Measurements from ENCODE around the gene TMCC1. TPM values are rescaled to one million over a fixed set of nuclear protein-coding genes. Genes with fewer than 3 reads are reported as not detected.
"Not testable (repeated sequence)": the region's sequence is repeated elsewhere in the genome, so short reads cannot be mapped to it uniquely, and the experiment has no call there.

TMCC1 gene
- total RNA-seq, 2 donors from 2014 or later: 27.1 to 29.3 TPM

DNA sequence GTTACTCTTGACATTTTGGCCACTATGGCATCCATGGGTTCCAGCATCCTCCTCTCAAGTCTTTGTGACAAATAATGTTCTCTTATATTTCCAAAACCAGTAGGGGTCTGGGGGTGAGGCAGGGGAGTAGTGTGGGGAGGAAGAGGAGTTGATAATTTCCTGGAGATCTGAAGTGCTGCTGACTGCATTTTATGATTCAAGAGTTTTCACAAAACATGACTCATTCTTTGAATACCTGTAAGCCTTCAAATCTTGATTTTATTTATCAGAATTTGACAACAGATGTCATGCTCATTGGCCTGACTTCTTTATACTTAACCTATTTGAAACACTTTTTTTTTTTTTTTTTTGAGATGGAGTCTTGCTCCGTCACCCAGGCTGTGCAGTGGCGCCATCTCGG lies 188.2 kb downstream of the TMCC1 start:
- H3K4me1 Mint-ChIP-seq: peaks cover 8% of the 10 kb centered on the region
- H3K36me3 Mint-ChIP-seq (ENCODE audit: low read depth): peaks cover 2% of the 10 kb centered on the region
- no peak overlapping the region for H3K27ac Mint-ChIP-seq
- no peaks in the 10 kb centered on the region for H3K27me3 Mint-ChIP-seq
- DNase-seq: no peak
- no peak overlapping the region for H3K4me3 Mint-ChIP-seq
- no peak for ATAC-seq
- H3K9me3 ChIP-seq (ENCODE audit: control insufficient read depth, low read length, poor library complexity, severe bottlenecking): no peaks in the 10 kb centered on the region

DNA sequence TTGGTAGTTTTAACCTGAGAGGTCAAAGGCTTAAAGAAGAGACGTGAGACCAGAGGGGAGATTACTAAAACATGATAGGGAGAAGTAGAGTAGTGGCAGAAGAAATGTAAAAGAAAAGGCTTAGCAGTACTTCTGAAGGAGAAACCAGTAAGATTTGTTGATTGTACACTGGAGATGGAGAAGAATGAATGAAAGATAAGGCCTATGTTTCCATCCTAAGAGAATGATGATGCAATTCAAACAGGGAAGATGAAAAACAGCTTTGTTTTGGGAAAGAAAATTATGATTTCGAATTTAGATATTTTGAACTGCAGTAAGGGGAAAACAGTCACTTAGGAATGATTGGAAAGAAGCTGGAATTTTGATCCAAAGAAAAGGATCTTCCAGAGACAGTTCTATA lies 189.6 kb downstream of the TMCC1 start:
- DNase-seq: no peak
- Mint-ChIP-seq H3K36me3 (ENCODE audit: low read depth) (peaks cover 2% of the 10 kb centered on the region), H3K27me3 (no peaks in the 10 kb centered on the region), H3K4me1 (peaks cover 11% of the 10 kb centered on the region), H3K27ac (peak overlapping the region; percentile 5), H3K4me3 (no peak overlapping the region)
- ATAC-seq: no peak
- H3K9me3 ChIP-seq (ENCODE audit: control insufficient read depth, low read length, poor library complexity, severe bottlenecking): no peaks in the 10 kb centered on the region

DNA sequence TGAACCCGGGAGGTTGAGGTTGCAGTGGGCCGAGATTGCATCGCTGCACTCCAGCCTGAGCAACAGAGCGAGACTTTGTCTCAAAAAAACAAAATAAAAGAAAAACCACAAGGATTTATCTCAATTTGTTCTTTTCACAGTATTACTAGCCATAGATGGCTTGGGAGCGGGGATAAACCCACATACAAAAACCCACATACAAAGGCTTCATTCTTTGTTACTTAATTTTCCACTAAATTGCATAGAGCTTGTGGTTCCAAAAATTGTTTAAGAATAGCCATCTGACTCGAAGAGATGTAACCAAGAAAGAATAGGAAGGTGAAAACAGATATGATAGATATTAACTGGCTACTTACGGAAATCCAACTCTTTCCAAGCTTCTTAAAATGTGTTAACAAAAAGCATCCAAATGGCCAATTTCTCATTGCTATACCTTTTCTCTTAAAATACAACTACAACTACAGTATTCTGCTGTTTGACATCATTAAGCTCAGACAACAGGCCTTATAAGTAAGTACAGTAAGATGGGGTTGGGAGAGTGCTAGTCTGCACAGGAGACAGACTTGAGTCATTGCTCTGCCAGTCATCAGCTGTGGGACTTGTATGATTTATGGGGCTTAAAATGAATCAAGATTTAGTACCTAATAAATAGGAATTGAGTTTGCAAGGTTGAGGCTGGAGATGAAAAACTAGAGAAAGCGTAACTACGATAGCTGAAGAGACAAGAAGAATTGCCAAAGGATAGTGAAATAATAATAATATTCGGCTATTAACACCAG lies 190.4 kb downstream of the TMCC1 start:
- H3K27me3 Mint-ChIP-seq: no peaks in the 10 kb centered on the region
- DNase-seq: no peak
- peaks cover 2% of the 10 kb centered on the region for H3K36me3 Mint-ChIP-seq (ENCODE audit: low read depth)
- peak overlapping the region; percentile 5 for H3K27ac Mint-ChIP-seq
- peaks cover 11% of the 10 kb centered on the region for H3K4me1 Mint-ChIP-seq
- H3K4me3 Mint-ChIP-seq: no peak overlapping the region
- no peaks in the 10 kb centered on the region for H3K9me3 ChIP-seq (ENCODE audit: control insufficient read depth, low read length, poor library complexity, severe bottlenecking)
- ATAC-seq: no peak

DNA sequence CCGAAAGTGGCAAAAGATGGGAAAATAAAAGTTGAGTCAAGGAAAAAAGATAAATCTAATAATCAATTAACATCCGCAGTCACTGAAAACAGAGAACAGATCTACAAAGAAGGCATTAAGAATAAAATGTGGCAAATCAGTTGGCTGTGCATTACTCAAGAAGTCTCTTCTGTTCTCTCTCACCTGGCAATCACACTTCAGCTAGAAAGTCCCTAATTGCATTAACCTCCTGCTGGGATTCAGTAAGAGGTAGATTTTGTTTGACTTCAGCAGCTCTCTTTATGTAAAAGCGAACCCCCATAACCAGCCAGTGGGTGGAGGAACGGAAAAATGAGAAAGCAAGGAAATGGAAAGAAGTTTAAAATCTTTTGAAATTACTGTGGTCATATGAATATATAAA lies 192.3 kb downstream of the TMCC1 start:
- H3K4me1 Mint-ChIP-seq: peaks cover 11% of the 10 kb centered on the region
- H3K9me3 ChIP-seq (ENCODE audit: control insufficient read depth, low read length, poor library complexity, severe bottlenecking): no peaks in the 10 kb centered on the region
- DNase-seq (no peak), ATAC-seq (no peak)
- H3K36me3 Mint-ChIP-seq (ENCODE audit: low read depth): peaks cover 3% of the 10 kb centered on the region
- no peak overlapping the region for H3K4me3 Mint-ChIP-seq
- no peak overlapping the region for H3K27ac Mint-ChIP-seq
- no peaks in the 10 kb centered on the region for H3K27me3 Mint-ChIP-seq

DNA sequence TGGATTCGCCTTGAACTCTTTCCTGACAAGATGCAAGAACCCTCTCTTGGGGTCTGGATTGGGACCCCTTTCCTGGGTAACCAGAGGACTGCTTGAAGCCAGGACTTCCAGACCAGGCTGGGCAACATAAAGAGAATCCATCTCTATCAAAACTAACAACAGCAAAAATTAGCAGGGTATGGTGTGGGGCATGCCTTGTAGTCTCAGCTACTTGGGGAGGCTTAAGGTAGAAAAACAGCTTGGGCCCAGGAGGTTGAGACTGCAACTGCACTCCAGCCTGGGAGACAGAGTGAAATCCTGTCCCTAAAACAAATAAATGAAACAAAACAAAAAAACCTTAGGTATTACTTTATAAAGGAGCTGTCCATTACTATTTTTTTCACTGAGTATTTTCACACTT lies 193.9 kb downstream of the TMCC1 start:
- no peak for DNase-seq
- ATAC-seq: no peak
- Mint-ChIP-seq H3K4me1 (peaks cover 13% of the 10 kb centered on the region), H3K4me3 (no peak overlapping the region), H3K27me3 (no peaks in the 10 kb centered on the region), H3K27ac (no peak overlapping the region), H3K36me3 (ENCODE audit: low read depth) (peaks cover 5% of the 10 kb centered on the region)
- H3K9me3 ChIP-seq (ENCODE audit: control insufficient read depth, low read length, poor library complexity, severe bottlenecking): no peaks in the 10 kb centered on the region

DNA sequence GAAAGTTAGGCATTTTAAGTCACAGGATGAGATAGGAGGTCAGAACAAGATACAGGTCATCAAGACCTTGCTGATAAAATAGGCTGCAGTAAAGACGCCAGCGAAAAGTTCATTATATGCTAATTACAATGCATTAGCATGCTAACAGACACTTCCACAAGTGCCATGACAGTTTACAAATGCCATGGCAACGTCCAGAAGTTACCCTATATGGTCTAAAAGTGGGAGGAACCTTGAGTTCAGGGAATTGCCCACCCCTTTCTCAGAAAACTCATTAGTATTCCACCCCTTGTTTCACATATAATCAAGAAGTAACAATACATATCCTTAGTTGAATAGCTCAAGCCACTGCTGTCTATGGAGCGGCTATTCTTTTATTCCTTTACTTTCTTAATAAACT lies 194.3 kb downstream of the TMCC1 start:
- Mint-ChIP-seq H3K4me3 (no peak overlapping the region), H3K27me3 (no peaks in the 10 kb centered on the region), H3K4me1 (peaks cover 13% of the 10 kb centered on the region), H3K36me3 (ENCODE audit: low read depth) (peaks cover 5% of the 10 kb centered on the region), H3K27ac (no peak overlapping the region)
- ATAC-seq (no peak), DNase-seq (no peak)
- no peaks in the 10 kb centered on the region for H3K9me3 ChIP-seq (ENCODE audit: control insufficient read depth, low read length, poor library complexity, severe bottlenecking)

DNA sequence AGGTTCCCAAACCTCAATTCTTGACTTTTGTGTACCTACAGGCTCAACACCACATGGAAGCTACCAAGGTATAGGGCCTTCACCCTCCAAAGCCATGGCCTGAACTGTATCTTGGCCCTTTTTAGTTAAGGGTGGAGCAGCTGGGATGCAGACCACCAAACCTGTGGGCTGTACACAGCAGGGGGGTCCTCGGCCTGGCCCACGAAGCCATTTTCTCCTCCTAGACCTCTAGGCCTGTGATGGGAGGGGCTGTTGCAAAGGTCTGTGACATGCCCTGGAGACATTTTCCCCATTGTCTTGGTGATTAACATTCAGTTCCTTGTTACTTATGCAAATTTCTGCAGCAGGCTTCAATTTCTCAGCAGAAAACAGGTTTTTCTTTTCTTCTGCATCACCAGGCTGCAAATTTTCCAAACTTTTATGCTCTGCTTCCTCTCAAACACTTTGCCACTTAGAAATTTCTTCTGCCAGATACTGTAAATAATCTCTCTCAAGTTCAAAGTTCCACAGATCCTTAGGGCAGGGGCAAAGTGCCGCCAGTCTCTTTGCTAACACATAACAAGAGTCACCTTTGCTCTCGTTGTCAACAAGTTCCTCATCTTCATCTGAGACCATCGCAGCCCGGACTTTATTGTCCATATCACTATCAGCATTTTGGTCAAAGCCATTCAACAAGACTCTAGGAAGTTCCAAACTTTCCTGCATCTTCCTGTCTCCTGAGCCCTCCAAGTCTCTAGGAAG lies 196.1 kb downstream of the TMCC1 start:
- H3K27me3 Mint-ChIP-seq: no peaks in the 10 kb centered on the region
- peaks cover 7% of the 10 kb centered on the region for H3K4me1 Mint-ChIP-seq

DNA sequence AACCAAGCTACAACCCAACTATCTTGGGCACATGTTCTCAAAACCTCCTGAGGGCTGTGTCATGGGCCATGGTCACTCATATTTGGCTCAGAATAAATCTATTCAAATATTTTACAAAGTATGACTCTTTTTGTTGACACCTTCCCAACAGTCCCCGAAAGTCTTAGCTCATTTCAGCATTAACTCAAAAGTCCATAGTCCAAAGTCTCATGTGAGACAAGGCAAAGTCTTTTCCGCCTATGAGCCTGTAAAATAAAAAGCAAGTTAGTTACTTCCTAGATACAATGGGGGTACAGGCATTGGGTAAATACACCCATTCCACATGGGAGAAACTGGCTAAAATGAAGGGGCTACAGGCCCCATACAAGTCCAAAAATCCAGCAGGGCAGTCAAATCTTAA lies 197.1 kb downstream of the TMCC1 start:
- not testable (repeated sequence) for ATAC-seq; H3K27ac Mint-ChIP-seq; DNase-seq; H3K36me3 Mint-ChIP-seq (ENCODE audit: low read depth); H3K4me3 Mint-ChIP-seq; H3K27me3 Mint-ChIP-seq; H3K9me3 ChIP-seq (ENCODE audit: control insufficient read depth, low read length, poor library complexity, severe bottlenecking); H3K4me1 Mint-ChIP-seq

More for the DNA sequence above, 196.1 kb downstream of the TMCC1 start:
- no peaks in the 10 kb centered on the region for H3K9me3 ChIP-seq (ENCODE audit: control insufficient read depth, low read length, poor library complexity, severe bottlenecking)
- Mint-ChIP-seq H3K27ac (no peak overlapping the region), H3K4me3 (no peak overlapping the region), H3K36me3 (ENCODE audit: low read depth) (peaks cover 2% of the 10 kb centered on the region)
- ATAC-seq: no peak
- no peak for DNase-seq

DNA sequence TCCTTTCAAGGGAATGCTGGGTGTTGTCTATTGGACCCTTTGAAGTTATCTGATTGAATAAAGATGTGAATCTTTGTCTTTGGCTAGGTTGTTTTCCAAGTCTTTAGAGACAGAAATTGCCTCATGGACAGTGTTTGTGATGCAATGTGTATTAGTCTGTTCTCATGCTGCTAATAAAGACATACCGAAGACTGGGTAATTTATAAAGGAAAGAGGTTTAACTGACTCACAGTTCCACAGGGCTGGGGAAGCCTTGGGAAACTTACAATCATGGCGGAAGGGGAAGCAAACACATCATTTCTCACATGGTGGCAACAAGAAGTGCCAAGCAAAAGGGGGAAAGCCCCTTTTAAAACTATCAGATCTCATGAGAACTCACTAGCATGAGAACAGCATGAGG lies 198.3 kb downstream of the TMCC1 start:
- peaks cover 14% of the 10 kb centered on the region for H3K4me1 Mint-ChIP-seq
- H3K9me3 ChIP-seq (ENCODE audit: control insufficient read depth, low read length, poor library complexity, severe bottlenecking): no peaks in the 10 kb centered on the region
- no peaks in the 10 kb centered on the region for H3K27me3 Mint-ChIP-seq
- H3K36me3 Mint-ChIP-seq (ENCODE audit: low read depth): peaks cover 2% of the 10 kb centered on the region
- DNase-seq: no peak
- no peak overlapping the region for H3K4me3 Mint-ChIP-seq
- H3K27ac Mint-ChIP-seq: no peak overlapping the region
- no peak for ATAC-seq

DNA sequence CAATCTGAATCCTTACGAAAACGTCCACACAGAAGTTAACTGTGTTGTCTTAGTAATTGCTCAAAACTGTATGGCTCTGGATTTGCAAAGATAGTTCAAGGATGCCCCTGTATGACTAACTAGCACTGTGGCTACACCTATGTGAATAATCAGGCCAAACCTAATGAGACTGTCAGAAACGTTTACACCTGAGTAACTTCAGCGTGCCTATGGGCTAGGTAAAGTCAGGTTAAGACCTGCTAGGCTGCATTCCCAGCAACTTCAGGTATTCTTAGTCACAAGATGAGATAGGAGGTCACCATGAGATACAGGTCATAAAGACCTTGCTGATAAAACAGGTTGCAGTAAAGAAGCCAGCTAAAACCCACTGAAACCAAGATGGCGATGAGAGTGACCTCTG lies 199.3 kb downstream of the TMCC1 start:
- DNase-seq (no peak), ATAC-seq (no peak)
- H3K4me1 Mint-ChIP-seq: peaks cover 10% of the 10 kb centered on the region
- no peaks in the 10 kb centered on the region for H3K27me3 Mint-ChIP-seq
- H3K4me3 Mint-ChIP-seq: no peak overlapping the region
- H3K27ac Mint-ChIP-seq: no peak overlapping the region
- no peaks in the 10 kb centered on the region for H3K9me3 ChIP-seq (ENCODE audit: control insufficient read depth, low read length, poor library complexity, severe bottlenecking)
- H3K36me3 Mint-ChIP-seq (ENCODE audit: low read depth): peaks cover 2% of the 10 kb centered on the region

DNA sequence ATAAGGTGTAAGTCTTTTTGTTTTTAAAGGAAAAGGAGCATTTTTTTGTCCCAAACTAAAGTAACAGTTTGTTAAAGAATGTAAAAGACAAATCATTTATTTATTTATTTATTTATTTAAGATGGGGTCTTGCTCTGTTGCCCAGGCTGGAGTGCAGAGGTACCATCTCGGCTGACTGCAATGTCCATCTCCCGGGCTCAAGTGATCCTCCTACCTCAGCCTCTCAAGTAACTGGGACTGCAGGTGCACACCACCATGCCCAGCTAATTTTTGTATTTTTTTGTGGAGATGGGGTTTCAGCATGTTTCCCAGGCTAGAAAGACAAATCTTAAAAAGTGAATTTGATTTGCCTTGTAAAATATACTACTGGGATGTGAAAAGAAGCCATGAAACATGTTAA lies 200.8 kb downstream of the TMCC1 start:
- Mint-ChIP-seq H3K4me1 (peaks cover 10% of the 10 kb centered on the region), H3K4me3 (no peak overlapping the region), H3K36me3 (ENCODE audit: low read depth) (peaks cover 2% of the 10 kb centered on the region), H3K27ac (no peak overlapping the region), H3K27me3 (no peaks in the 10 kb centered on the region)
- H3K9me3 ChIP-seq (ENCODE audit: control insufficient read depth, low read length, poor library complexity, severe bottlenecking): no peaks in the 10 kb centered on the region
- DNase-seq: no peak
- ATAC-seq: no peak

DNA sequence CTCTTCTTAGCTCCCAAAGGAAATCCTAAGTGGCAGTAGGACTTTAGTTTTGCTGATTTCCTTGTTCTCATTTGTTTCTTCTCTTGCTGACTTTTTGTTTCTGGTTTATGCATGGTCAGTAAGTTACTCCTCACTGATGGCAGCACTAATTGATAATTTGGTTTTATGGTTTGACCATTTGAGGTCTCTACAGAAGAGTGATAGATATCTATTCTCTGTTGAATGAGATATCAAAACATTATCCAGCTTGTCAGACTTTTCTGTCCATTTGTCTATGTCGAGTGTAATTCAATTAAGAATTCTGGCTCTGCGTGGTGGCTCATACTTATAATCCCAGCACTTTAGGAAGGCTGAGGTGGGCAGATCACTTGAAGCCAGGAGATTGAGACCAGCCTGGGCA lies 202.5 kb downstream of the TMCC1 start:
- ATAC-seq (no peak), DNase-seq (no peak)
- Mint-ChIP-seq H3K27me3 (no peaks in the 10 kb centered on the region), H3K27ac (no peak overlapping the region), H3K36me3 (ENCODE audit: low read depth) (no peaks in the 10 kb centered on the region), H3K4me3 (no peak overlapping the region), H3K4me1 (peaks cover 11% of the 10 kb centered on the region)
- no peaks in the 10 kb centered on the region for H3K9me3 ChIP-seq (ENCODE audit: control insufficient read depth, low read length, poor library complexity, severe bottlenecking)

DNA sequence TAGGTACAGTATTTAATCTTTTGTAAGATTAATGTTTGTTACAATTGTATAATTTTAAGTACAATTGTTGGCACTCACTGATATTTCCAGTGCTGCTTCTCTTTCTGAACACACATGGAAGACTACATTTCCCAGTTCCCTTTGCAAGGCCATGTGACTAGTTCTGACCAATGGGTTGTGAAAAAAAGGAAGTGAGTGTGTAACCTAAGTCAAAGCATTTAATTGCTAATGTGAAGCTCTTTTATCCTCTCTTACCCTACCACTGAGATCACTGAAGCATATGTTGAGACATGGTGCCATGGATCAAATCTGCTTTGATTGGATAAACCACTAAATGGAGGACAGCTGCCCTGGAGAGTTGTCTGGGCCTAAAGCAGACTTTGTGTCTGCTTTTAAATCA lies 203.1 kb downstream of the TMCC1 start:
- Mint-ChIP-seq H3K27ac (no peak overlapping the region), H3K4me3 (no peak overlapping the region), H3K27me3 (no peaks in the 10 kb centered on the region), H3K4me1 (peaks cover 15% of the 10 kb centered on the region), H3K36me3 (ENCODE audit: low read depth) (no peaks in the 10 kb centered on the region)
- H3K9me3 ChIP-seq (ENCODE audit: control insufficient read depth, low read length, poor library complexity, severe bottlenecking): no peaks in the 10 kb centered on the region
- peak; percentile 97 for ATAC-seq
- DNase-seq: peak in 1 of 3 donors; percentile 8

DNA sequence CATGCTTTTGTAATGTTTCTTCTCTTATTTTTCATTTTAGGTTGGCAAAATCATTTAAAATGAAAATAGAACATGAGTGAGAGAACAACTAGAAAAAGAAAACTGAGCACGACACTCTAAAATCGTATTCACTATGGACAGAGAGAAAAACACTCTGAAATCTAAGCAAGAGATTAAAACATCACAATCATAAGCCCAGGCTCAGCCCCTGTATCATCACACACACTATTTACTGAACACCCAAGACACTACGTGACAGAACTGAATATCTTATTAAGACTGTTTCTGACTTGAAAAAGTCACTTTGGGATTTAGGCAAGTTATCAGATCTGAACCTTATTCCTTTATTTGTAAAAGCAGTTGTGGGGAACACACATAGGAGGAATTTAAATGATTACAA lies 204.5 kb downstream of the TMCC1 start:
- no peak for ATAC-seq
- no peak overlapping the region for H3K27ac Mint-ChIP-seq
- H3K9me3 ChIP-seq (ENCODE audit: control insufficient read depth, low read length, poor library complexity, severe bottlenecking): no peaks in the 10 kb centered on the region

More for the DNA sequence above, 204.5 kb downstream of the TMCC1 start:
- no peak for DNase-seq
- Mint-ChIP-seq H3K27me3 (no peaks in the 10 kb centered on the region), H3K36me3 (ENCODE audit: low read depth) (no peaks in the 10 kb centered on the region), H3K4me1 (peaks cover 13% of the 10 kb centered on the region), H3K4me3 (no peak overlapping the region)

All from T-helper 17 cell (primary cell).